HG03103 (cell line): ENCODE data around the gene PBX4.
A peak's percentile ranks its signal among the peaks of the same experiment; 100 is the strongest.

Source experiments
- ATAC-seq: cut with Tn5 transposase; IDR thresholded peaks from one replicate; pipeline ENCODE4 v1.9.1; 2021; ENCODE audit warnings: low read depth; ENCODE audit not compliant: unreplicated experiment

Gene PBX4

GRCh38 chr19:19543101-19543500 lies 75.4 kb downstream of the PBX4 start:
- ATAC-seq: no peak

- ATAC-seq: no peak
Measured at GRCh38 chr19:19542507-19542906, 76.0 kb downstream of the PBX4 start.

- no peak for ATAC-seq
Measured at GRCh38 chr19:19541616-19542015, 76.9 kb downstream of the PBX4 start.

GRCh38 chr19:19540715-19541515 lies 77.6 kb downstream of the PBX4 start:
- no peak for ATAC-seq

GRCh38 chr19:19540064-19540714 lies 78.3 kb downstream of the PBX4 start:
- no peak for ATAC-seq

- no peak for ATAC-seq
Measured at GRCh38 chr19:19539698-19540063, 78.8 kb downstream of the PBX4 start.

- ATAC-seq: no peak
Measured at GRCh38 chr19:19538785-19539166, 79.7 kb downstream of the PBX4 start.

GRCh38 chr19:19538061-19538784 lies 80.3 kb downstream of the PBX4 start, which contains the start of gene CILP2:
TSS of gene CILP2 (plus strand) at chr19:19538265. CDS start at chr19:19538350, 85 bp downstream.
- no peak for ATAC-seq

GRCh38 chr19:19537075-19538048 lies 81.1 kb downstream of the PBX4 start:
- no peak for ATAC-seq

GRCh38 chr19:19535311-19536191 lies 82.9 kb downstream of the PBX4 start:
- no peak for ATAC-seq

- no peak for ATAC-seq
Measured at GRCh38 chr19:19534556-19535265, 83.8 kb downstream of the PBX4 start.

GRCh38 chr19:19533841-19534240 lies 84.6 kb downstream of the PBX4 start:
- ATAC-seq: no peak

- no peak for ATAC-seq
Measured at GRCh38 chr19:19532806-19533701, 85.4 kb downstream of the PBX4 start.

GRCh38 chr19:19531951-19532805 lies 86.3 kb downstream of the PBX4 start:
- peak; percentile 61 for ATAC-seq

- ATAC-seq: no peak
Measured at GRCh38 chr19:19530889-19531288, 87.6 kb downstream of the PBX4 start.

GRCh38 chr19:19530423-19530804 lies 88.1 kb downstream of the PBX4 start:
- no peak for ATAC-seq
